A673 (cell line): ENCODE data around the gene GDF15. TPM values are rescaled to one million over a fixed set of nuclear protein-coding genes. Genes with fewer than 3 reads are reported as not detected.
"Not testable (repeated sequence)": the region's sequence is repeated elsewhere in the genome, so short reads cannot be mapped to it uniquely, and the experiment has no call there.

Experiments used
- BruUV-seq: library from RNA; stranded (reverse); fragments of 400-500 nt; replicated peaks from 2 replicates; lab custom pipeline; 2021; lab: Mats Ljungman, UMichigan
- CTCF ChIA-PET: fragments of 300-600 bp; sonication (Branson Sonifier 250); formaldehyde crosslinking; loops from one replicate; lab custom pipeline; 2022; ENCODE audit warnings: antibody characterized with exemption; lab: Charles Lee
- POLR2A ChIA-PET: fragments of 300-600 bp; sonication (Branson Sonifier 250); formaldehyde crosslinking; loops from one replicate; lab custom pipeline; 2022; ENCODE audit warnings: antibody characterized with exemption; ENCODE audit not compliant: low non-redundant PET; lab: Charles Lee
- DNase-seq: peaks from one replicate; pipeline ENCODE4 v3.0.0-alpha.2; 2015; ENCODE audit warnings: low spot score
- H3K27ac ChIP-seq: fragments of 200-600 bp; sonication (generic); 2 replicates; pipeline ENCODE4 v1.5.1; 2016; ENCODE audit warnings: mixed run types, low read depth, mild to moderate bottlenecking, mixed read lengths, antibody characterized with exemption, low read length; ENCODE audit not compliant: poor library complexity, severe bottlenecking
- H3K27me3 ChIP-seq: fragments of 200-600 bp; sonication (generic); replicated peaks from 2 replicates; pipeline ENCODE4 v1.6.1; 2017; ENCODE audit warnings: mixed run types, low read depth, mild to moderate bottlenecking, mixed read lengths, antibody characterized with exemption, low read length; ENCODE audit not compliant: insufficient read depth, poor library complexity
- H3K36me3 ChIP-seq: fragments of 200-600 bp; sonication (generic); 2 replicates; pipeline ENCODE4 v1.6.1; 2016; ENCODE audit warnings: mixed run types, mild to moderate bottlenecking, mixed read lengths, antibody characterized with exemption, low read length; ENCODE audit not compliant: insufficient read depth, poor library complexity, severe bottlenecking
- H3K4me1 ChIP-seq: fragments of 200-600 bp; sonication (generic); 2 replicates; pipeline ENCODE4 v1.6.1; 2017; ENCODE audit warnings: mixed run types, mild to moderate bottlenecking, mixed read lengths, antibody characterized with exemption, low read length; ENCODE audit not compliant: insufficient read depth, poor library complexity, severe bottlenecking
- H3K4me3 ChIP-seq: fragments of 200-600 bp; sonication (generic); 2 replicates; pipeline ENCODE4 v1.5.1; 2016; ENCODE audit warnings: low read depth, mixed run types, mild to moderate bottlenecking, mixed read lengths, low read length; ENCODE audit not compliant: poor library complexity, severe bottlenecking
- H3K9me3 ChIP-seq: fragments of 200-600 bp; sonication (generic); 2 replicates; pipeline ENCODE4 v1.6.1; 2016; ENCODE audit warnings: mixed run types, low read depth, mild to moderate bottlenecking, mixed read lengths, antibody characterized with exemption, low read length; ENCODE audit not compliant: poor library complexity, severe bottlenecking
- CTCF ChIP-seq: fragments of 300-800, 200-600 bp; sonication (generic); conservative IDR thresholded peaks from 2 replicates; pipeline ENCODE4 v1.5.1; 2017; ENCODE audit warnings: low read depth, mild to moderate bottlenecking, antibody characterized with exemption, low read length, moderate library complexity, mixed read lengths
- EZH2 ChIP-seq: fragments of 200-600 bp; sonication (generic); IDR thresholded peaks from 2 replicates; pipeline ENCODE4 v1.6.1; 2017; ENCODE audit warnings: borderline replicate concordance, low read depth, mild to moderate bottlenecking, mixed read lengths, antibody characterized with exemption, low read length; ENCODE audit not compliant: poor library complexity, severe bottlenecking
- intact Hi-C: fragments of 100-400 bp; cut with micrococcal nuclease; formaldehyde crosslinking; loops from one replicate; pipeline ENCODE4 v1.10.0; 2022; ENCODE audit not compliant: unreplicated experiment
- total RNA-seq: library from RNA; stranded (reverse); gene quantifications from 2 replicates; pipeline ENCODE4 v1.2.3, GENCODE V29; 2021

GDF15 gene
- total RNA-seq, 1 experiment from 2014 or later, result 4.0 TPM

DNA sequence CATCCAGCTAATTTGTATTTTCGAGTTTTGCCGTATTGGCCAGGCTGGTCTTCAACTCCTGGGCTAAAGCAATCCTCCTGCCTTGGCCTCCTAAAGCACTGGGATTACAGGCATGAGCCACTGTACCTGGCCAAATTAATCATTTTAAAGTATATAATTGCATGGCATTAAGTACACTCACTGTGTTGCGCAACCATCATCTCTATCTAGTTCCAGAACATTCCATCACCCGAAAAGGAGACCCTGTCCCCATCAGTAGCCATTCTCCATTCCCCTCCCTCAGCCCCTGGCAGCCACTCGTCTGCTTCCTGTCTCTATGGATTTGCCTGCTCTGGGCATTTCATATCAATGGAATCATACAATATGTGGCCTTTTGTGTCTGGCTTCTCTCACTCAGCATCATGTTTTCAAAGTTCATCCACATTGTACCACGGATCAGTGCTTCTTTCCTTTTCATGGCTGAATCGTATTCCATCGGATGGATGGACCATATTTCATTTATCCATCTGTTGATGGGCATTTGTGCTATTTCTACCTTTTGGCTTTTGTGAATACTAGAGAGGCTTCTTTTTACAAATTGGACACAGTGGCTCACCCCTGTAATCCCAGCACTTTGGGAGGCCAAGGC is 32.5 kb upstream of the GDF15 start:
- ChIA-PET POLR2A (no interaction called here), CTCF (no interaction called here)
- H3K9me3 ChIP-seq, result no peaks in the 10 kb centered on the region
- peaks cover 12% of the 10 kb centered on the region for H3K36me3 ChIP-seq
- TF ChIP-seq CTCF (no peak), EZH2 (no peak)
- no TSS peak for BruUV-seq
- no peaks in the 10 kb centered on the region for H3K4me1 ChIP-seq
- no peak overlapping the region for H3K4me3 ChIP-seq
- H3K27ac ChIP-seq, result no peak overlapping the region
- no peak for DNase-seq
- intact Hi-C loops, result no loop called here
- H3K27me3 ChIP-seq, result no peaks in the 10 kb centered on the region

DNA sequence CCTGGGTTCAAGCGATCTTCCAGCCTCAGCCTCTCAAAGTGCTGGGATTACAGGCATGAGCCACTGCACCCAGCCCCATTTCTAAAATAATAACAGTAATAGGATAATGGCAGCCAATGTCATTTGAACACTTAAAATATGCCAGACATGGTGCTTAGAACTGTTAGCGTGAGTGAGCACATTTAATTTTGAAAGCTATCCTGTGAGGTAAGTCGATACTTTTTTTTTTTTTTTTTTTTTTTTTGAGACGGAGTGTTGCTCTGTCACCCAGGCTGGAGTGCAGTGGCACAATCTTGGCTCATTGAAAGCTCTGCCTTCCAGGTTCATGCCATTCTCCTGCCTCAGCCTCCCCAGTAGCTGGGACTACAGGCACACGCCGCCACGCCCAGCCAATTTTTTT is 31.2 kb upstream of the GDF15 start:
- H3K4me1 ChIP-seq, POLR2A ChIA-PET, H3K4me3 ChIP-seq, H3K9me3 ChIP-seq, H3K27me3 ChIP-seq, intact Hi-C loops, H3K27ac ChIP-seq, DNase-seq, BruUV-seq: not testable (repeated sequence)
- peaks cover 12% of the 10 kb centered on the region for H3K36me3 ChIP-seq
- CTCF ChIA-PET, result interaction anchor here (0.6 kb wide), 3 partner anchors 15 to 102 kb away, joined by 4 to 10 read pairs (median 4); no protein-coding TSS in a partner anchor

DNA sequence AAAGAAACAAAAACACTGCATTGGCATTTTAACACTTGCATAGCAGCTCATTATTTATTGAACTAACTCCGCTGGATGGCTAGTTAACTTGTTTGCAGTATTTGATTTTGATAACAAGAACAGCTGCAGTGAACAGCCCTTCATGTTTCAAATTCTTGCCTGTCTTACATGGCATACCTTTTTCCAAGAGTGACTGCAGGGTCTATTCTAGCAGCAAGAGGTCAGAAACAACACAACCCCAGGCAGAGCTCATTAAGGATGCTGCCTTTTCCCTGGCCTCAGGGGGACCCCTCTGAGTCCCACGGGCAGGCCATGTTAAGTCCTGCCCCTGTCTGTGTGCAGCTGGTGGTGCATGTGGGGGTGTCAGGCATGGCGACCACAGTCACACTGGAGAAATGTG is 28.9 kb upstream of the GDF15 start:
- Histone ChIP-seq H3K36me3 (peaks cover 12% of the 10 kb centered on the region), H3K27ac (no peak overlapping the region), H3K27me3 (no peaks in the 10 kb centered on the region), H3K4me3 (no peak overlapping the region), H3K4me1 (no peaks in the 10 kb centered on the region), H3K9me3 (no peaks in the 10 kb centered on the region)
- BruUV-seq, result no TSS peak
- ChIA-PET POLR2A (interaction anchor here (0.7 kb wide), 1 partner anchor 11 kb away, joined by 3 read pairs; no protein-coding TSS in a partner anchor), CTCF (no interaction called here)
- no peak for TF ChIP-seq CTCF
- no peak for TF ChIP-seq EZH2
- DNase-seq, result no peak
- intact Hi-C loops, result no loop called here

DNA sequence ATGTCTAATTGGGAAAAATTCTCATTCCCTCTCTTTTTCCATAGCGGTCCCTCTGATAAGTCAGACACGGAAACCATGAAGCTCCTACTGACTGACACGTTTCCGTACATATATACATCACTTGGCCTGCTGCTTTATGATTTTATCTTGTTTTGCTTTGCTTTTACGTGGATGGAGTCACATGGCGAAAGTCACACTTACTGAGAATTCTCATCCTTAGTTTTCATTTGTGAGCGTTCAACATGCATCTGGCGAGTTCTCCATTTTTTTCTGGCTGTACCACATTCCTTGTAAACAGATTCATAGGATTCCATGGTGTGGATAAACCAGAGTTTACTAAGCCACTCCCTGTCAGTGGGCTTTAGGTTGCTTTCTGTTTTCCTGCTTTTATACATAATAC is 24.3 kb upstream of the GDF15 start:
- Histone ChIP-seq H3K4me3 (no peak overlapping the region), H3K27me3 (no peaks in the 10 kb centered on the region), H3K4me1 (peaks cover 26% of the 10 kb centered on the region), H3K27ac (peak overlapping the region; percentile 37), H3K36me3 (peaks cover 12% of the 10 kb centered on the region), H3K9me3 (no peaks in the 10 kb centered on the region)
- DNase-seq, result no peak
- intact Hi-C loops, result no loop called here
- BruUV-seq, result no TSS peak
- ChIA-PET CTCF (no interaction called here), POLR2A (no interaction called here)
- TF ChIP-seq EZH2 (no peak), CTCF (no peak)
